ENCODE results near the gene CERT1. TPM values are rescaled to one million over a fixed set of nuclear protein-coding genes. Genes with fewer than 3 reads are reported as not detected.

Gene CERT1
- polyA plus RNA-seq, 1 of the 3 experiments (the other 2 are of a cell fraction) = 4.5 TPM

DNA sequence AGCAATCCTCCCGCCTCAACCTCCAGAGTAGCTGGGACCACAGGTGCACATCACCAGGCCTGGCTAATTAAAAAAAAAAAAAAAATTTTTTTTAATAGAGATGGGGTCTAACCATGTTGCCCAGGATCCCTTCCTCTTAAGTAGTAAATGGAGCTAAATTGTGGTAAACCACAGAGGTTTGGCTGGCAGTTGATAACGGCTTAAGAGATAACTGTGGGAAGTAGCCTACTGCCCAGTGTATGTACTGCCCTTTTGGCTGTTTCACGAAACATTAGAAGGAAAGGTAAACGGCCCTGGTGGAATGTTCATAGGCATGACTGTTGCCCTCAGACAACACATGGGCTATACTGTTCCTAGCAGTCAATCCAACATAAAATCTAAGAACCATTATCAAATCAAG is 130.0 kb downstream of the CERT1 start (continued):
- TF ChIP-seq MEF2A (IDR thresholded peaks at IDR 0.05; ENCODE audit: borderline replicate concordance, low read depth) (no peak), GATA2 (CRISPR knock-in tag; IDR thresholded peaks at IDR 0.05) (no peak), RXRA (IDR thresholded peaks at IDR 0.05; ENCODE audit: borderline replicate concordance, low read depth) (no peak), ELF1 (IDR thresholded peaks at IDR 0.05) (no peak), EZH2phosphoT487 (IDR thresholded peaks at IDR 0.05; ENCODE audit: borderline replicate concordance, low read depth) (no peak), CHD2 (IDR thresholded peaks at IDR 0.05; ENCODE audit: low read length, partially characterized antibody) (no peak), RFX5 (IDR thresholded peaks at IDR 0.05; ENCODE audit: low read length) (no peak), RAD21 (IDR thresholded peaks at IDR 0.05; ENCODE audit: low read length) (no peak)
- TF ChIP-seq, protein P1, sequence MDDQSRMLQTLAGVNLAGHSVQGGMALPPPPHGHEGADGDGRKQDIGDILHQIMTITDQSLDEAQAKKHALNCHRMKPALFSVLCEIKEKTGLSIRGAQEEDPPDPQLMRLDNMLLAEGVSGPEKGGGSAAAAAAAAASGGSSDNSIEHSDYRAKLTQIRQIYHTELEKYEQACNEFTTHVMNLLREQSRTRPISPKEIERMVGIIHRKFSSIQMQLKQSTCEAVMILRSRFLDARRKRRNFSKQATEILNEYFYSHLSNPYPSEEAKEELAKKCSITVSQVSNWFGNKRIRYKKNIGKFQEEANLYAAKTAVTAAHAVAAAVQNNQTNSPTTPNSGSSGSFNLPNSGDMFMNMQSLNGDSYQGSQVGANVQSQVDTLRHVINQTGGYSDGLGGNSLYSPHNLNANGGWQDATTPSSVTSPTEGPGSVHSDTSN (IDR thresholded peaks at IDR 0.05) = no peak

DNA sequence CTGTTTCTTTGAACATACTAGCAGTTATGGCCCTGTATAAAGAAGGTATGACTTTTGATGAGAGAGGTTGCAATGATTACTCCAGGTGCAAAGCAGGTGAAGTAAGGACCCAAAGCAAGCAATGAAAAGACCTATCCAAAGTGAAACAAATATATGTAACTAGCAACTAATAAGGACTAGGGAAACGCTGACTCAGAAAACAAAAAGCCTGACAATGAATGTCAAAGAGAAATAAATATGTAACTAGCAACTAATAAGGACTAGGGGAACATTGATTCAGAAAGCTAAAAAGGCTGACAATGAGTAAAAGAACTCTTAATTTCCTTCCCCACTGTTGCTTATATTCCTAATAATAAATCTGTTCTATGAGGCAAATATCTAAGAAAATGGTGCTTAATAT is 131.3 kb downstream of the CERT1 start:
- no peak for TF ChIP-seq ELF1 (IDR thresholded peaks at IDR 0.05)
- TF ChIP-seq, protein P1 (IDR thresholded peaks at IDR 0.05) = no peak
- no peak for TF ChIP-seq GATA2 (CRISPR knock-in tag; IDR thresholded peaks at IDR 0.05)
- TF ChIP-seq, protein P2, sequence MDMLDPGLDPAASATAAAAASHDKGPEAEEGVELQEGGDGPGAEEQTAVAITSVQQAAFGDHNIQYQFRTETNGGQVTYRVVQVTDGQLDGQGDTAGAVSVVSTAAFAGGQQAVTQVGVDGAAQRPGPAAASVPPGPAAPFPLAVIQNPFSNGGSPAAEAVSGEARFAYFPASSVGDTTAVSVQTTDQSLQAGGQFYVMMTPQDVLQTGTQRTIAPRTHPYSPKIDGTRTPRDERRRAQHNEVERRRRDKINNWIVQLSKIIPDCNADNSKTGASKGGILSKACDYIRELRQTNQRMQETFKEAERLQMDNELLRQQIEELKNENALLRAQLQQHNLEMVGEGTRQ (IDR thresholded peaks at IDR 0.05; ENCODE audit: borderline replicate concordance, low read depth, low read length) = no peak
- Histone ChIP-seq H3K27me3 (ENCODE audit: insufficient read depth) (no peaks in the 10 kb centered on the region), H3K4me3 (ENCODE audit: low read depth in 2 of 2, low read length in 1 of 2) (no peak overlapping the region), H3K4me2 (no peak overlapping the region), H3K9me3 (no peaks in the 10 kb centered on the region), H4K20me1 (ENCODE audit: insufficient read depth) (no peaks in the 10 kb centered on the region), H3K27ac (ENCODE audit: low read depth in 2 of 2, low read length in 1 of 2) (no peak overlapping the region), H2AFZ (ENCODE audit: low read depth) (no peak overlapping the region), H3K4me1 (ENCODE audit: control insufficient read depth in 1 of 2, insufficient read depth in 2 of 2, low read depth in 1 of 2, low read length in 1 of 2) (peaks cover 0 to 2% of the 10 kb centered on the region in 2 experiments; a peak in 2 of 4 replicates), H3K9ac (no peak overlapping the region), H3K9me2 (no peaks in the 10 kb centered on the region), H3K36me3 (replicated peaks in 1 of 2; ENCODE audit: control insufficient read depth in 1 of 2, insufficient read depth in 2 of 2, low read length in 1 of 2) (peaks cover 33 to 45% of the 10 kb centered on the region in 2 experiments), H3F3A (replicated peaks; ENCODE audit: insufficient read depth) (peaks cover 6% of the 10 kb centered on the region), H3K79me2 (ENCODE audit: insufficient read depth) (no peaks in the 10 kb centered on the region)
- DNase-seq = no peak
- WGBS (ENCODE audit: low lambda C conversion rate) = 93% methylated on average over 1 of the region's 1 CpG
- CTCF ChIA-PET = no interaction called here
- POLR2A ChIA-PET = no interaction called here

DNA sequence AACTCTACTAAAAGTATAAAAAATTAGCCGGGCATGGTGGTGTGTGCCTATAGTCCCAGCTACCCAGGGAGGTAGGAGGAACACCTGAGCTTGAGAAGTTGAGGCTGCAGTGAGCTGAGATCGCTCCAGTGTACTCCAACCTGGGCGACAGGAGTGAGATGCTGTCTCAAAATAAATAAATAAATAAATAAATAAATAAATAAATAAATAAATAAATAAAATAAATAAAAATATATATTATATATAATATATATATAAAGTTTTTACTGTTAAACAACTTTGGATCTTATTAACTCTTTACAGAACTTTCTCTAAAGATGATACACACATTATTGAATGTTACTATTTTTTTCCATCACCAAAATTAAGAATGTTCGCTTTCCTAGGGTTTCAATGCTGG is 136.0 kb downstream of the CERT1 start:
- Histone ChIP-seq H3K9me3 (no peaks in the 10 kb centered on the region), H4K20me1 (ENCODE audit: insufficient read depth) (no peaks in the 10 kb centered on the region), H3K27ac (ENCODE audit: low read depth in 2 of 2, low read length in 1 of 2) (no peak overlapping the region), H3K27me3 (ENCODE audit: insufficient read depth) (no peaks in the 10 kb centered on the region), H3K36me3 (replicated peaks in 1 of 2; ENCODE audit: control insufficient read depth in 1 of 2, insufficient read depth in 2 of 2, low read length in 1 of 2) (peaks cover 13 to 30% of the 10 kb centered on the region in 2 experiments), H3K79me2 (ENCODE audit: insufficient read depth) (no peaks in the 10 kb centered on the region), H3F3A (replicated peaks; ENCODE audit: insufficient read depth) (no peaks in the 10 kb centered on the region), H3K4me3 (ENCODE audit: low read depth in 2 of 2, low read length in 1 of 2) (no peak overlapping the region), H3K4me1 (ENCODE audit: control insufficient read depth in 1 of 2, insufficient read depth in 2 of 2, low read depth in 1 of 2, low read length in 1 of 2) (peaks cover 0 to 2% of the 10 kb centered on the region in 2 experiments; a peak in 1 of 4 replicates), H3K9me2 (no peaks in the 10 kb centered on the region), H3K4me2 (no peak overlapping the region), H3K9ac (no peak overlapping the region), H2AFZ (ENCODE audit: low read depth) (no peak overlapping the region)
- DNase-seq = no peak
- POLR2A ChIA-PET = interaction anchor here (0.7 kb wide), 1 partner anchor 293 kb away, joined by 6 read pairs; no protein-coding TSS in a partner anchor
- WGBS (ENCODE audit: low lambda C conversion rate) = 98% methylated on average over 4 of the region's 4 CpGs
- CTCF ChIA-PET = interaction anchor here (1.3 kb wide), 1 partner anchor 38 kb away, joined by 3 read pairs; the partner anchor contains the start of gene HMGCR
- TF ChIP-seq FOSL2 (IDR thresholded peaks at IDR 0.05; ENCODE audit: borderline replicate concordance, low read depth) (no peak), NFIC (IDR thresholded peaks at IDR 0.05; ENCODE audit: borderline replicate concordance) (no peak), YY1 (IDR thresholded peaks at IDR 0.05; ENCODE audit: low read depth) (no peak), CHD2 (IDR thresholded peaks at IDR 0.05; ENCODE audit: low read length, partially characterized antibody) (no peak), RXRA (IDR thresholded peaks at IDR 0.05; ENCODE audit: borderline replicate concordance, low read depth) (no peak), ELF1 (IDR thresholded peaks at IDR 0.05) (no peak), EZH2phosphoT487 (IDR thresholded peaks at IDR 0.05; ENCODE audit: borderline replicate concordance, low read depth) (no peak), GABPA (IDR thresholded peaks at IDR 0.05; ENCODE audit: low read depth) (no peak), FOXJ3 (CRISPR knock-in tag; IDR thresholded peaks at IDR 0.05) (no peak), MXI1 (IDR thresholded peaks at IDR 0.05; ENCODE audit: low read depth, low read length) (no peak), RAD21 (IDR thresholded peaks at IDR 0.05; ENCODE audit: low read length) (no peak), TAF1 (IDR thresholded peaks at IDR 0.05; ENCODE audit: borderline replicate concordance, low read depth, low read length) (no peak), TCF12 (IDR thresholded peaks at IDR 0.05) (no peak)
- TF ChIP-seq, protein P3, sequence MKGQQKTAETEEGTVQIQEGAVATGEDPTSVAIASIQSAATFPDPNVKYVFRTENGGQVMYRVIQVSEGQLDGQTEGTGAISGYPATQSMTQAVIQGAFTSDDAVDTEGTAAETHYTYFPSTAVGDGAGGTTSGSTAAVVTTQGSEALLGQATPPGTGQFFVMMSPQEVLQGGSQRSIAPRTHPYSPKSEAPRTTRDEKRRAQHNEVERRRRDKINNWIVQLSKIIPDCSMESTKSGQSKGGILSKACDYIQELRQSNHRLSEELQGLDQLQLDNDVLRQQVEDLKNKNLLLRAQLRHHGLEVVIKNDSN (IDR thresholded peaks at IDR 0.05; ENCODE audit: borderline replicate concordance, low read depth) = no peak
- TF ChIP-seq, protein P2 (IDR thresholded peaks at IDR 0.05; ENCODE audit: borderline replicate concordance, low read depth, low read length) = no peak
- TF ChIP-seq, protein P1 (IDR thresholded peaks at IDR 0.05) = no peak

Data from SK-N-SH (cell line).